Kidney glomerular epithelial cell (primary cell): ENCODE measurements around the gene ARF3.

Experiments used
- DNase-seq: peaks from one replicate; lab custom pipeline; 2025; lab: John Stamatoyannopoulos, UW

The ARF3 gene

DNA sequence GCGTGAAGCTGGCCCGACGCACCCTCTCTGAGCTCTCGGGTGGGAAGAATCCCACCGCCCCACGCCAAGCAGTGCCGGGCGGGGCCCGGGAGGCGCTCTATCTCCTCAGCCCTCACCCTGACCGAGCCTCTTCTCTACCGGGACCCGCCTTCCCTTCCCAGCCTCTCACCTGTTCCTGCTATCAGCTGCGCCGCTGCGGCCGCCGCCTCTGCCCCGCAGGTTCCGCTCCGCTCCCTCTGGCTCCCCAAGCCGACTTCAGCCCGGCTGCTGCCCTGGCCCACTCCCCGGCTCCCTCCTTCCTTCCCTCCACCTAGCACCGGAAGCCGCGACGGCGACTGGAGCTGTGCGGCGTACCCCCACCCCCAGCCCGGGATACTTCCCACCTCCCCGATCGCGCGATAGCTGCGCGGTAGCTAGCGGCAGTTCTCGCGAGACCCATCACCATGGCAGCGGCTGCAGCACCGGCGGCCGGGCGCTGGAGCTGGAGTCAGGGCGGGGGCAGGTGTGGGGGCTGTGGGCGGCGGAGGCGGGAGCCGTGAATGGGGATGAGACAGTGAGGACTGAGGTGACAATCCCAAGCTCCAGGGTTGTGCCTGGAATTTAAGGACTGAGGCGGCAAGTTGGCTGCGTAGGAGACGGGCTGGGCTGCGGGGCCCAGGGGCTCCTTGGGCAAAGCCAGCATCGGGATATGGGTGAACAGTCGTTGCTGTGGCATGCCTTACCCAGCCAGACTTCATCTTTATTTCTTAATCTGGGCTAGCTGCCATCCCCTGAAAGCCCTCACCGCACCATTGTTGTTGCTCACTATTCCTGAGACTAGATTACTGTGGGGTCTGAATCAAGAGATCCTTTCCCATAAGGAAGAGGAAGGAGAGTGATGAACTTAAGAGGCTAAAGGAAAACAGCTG is at the start of gene ARF3:
Gene ARF3 (minus strand): TSS at position 347 of the 908 bp plus-strand sequence. CDS start 16,392 bp downstream, outside the sequence.
- peak; percentile 90 for DNase-seq

DNA sequence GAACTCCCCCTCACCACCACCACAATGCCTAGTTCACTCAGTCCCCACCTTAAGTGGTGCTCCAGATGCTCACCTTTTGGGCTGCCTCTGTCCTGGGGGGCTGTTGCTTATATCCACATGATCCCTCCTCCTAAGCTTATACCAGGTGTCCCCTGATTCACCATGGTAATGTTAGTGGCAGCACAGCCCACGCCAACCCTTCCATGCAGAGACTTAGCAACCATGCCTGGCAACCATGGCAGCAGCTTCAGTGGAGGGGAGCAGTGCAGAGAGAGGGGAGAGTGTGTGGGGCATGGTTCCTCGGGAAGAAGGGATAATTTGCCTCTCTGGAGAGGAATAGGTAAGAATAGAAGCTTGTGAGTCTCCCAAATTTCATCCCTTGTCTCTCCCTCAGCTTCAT is 43.1 kb upstream of the ARF3 start:
- no peak for DNase-seq

GRCh38 chr12:48999371-49000131 is 42.3 kb upstream of the ARF3 start, which contains the start of gene DDN:
Gene DDN (minus strand): TSS chr12:48999375. CDS start chr12:48999287, 88 bp downstream.
- DNase-seq: no peak

DNA sequence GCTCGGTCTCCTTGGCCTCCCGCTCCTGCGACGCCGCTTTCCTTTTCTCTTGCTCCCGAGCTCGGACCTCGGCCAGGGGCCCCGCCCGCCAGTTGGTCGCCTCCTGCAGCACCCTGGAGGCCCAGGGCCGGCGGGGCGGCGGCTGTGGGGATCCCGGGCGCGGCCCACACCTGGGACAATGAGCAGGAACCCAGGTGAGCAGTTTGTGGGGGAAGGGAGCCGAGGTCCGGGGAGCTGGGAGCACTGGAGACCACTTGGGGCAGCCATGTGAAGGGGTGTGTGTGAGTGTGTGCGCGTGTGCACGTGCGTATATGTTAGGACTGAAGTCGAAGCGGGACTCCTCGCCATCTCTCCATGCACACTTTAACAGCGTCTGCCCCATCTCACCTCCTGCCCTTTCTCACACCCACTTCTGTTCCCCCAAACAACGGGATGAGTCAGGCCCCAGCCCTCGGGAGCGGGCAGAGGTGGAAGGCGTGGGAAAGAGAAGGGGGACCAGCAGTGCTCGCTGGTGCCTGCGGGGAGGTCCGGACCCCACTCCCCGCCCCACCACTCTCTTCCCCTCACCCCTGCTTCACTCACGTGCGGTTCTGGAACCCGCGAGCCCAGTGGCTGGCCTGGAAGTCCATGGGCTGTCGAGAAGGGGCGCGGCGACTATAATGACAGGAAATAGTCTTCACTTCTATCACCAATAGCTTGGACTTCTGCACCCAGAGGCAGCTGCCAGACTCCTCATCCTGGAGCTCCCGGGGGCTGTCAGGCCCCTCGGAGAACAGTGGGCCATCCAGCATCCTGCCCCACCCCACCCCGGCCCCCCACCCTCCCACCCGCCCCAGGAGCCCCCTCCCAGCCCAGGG is 41.4 kb upstream of the ARF3 start:
- no peak for DNase-seq

GRCh38 chr12:48997719-48998496 is 40.6 kb upstream of the ARF3 start:
- no peak for DNase-seq

DNA sequence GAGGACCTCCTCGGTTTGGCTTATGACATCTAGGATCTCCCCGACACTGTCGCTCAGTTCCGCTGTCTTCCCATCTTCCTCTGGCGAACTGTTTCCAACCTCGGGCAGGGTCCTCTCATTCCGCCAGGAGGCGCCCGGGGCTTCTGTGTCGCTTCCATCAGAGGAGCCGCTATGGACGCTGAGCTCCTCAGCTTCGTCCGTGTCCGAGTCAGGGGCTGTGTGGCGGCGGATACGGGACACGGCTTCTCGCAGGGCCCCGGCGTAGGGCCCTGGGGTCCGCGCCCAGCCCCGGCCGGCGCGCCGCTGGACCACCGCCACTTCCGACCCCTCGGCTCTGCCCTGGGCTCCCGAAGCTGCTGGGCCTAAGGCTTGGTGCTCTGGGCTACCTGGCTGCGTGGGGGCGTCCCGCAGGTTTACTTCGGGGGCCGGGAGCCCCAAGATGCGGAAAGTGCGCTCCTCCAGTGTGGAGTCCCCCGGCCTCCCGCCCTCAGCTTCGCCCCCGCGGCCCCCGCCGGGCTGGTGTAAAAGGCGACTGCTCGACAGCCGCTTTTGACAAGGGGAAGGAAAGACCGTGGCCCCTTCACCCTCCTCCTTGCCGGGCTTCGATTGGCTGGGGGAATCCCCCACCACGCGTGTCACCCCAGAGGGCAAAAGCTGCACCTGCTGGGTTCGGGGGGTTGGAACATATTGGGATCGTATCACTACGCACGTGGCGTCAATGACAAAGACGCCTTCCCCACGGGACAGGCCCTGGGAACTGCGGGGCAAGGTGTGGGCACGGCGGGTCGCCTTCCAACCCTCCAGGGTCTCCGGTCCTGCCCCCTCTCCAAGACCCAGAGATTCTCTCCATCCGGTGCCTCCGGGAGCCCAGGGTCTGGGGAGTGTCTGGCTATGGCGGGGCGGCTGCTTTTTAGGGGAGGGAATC is 39.8 kb upstream of the ARF3 start:
- no peak for DNase-seq

GRCh38 chr12:48995086-48995879 is 38.0 kb upstream of the ARF3 start:
- peak; percentile 73 for DNase-seq

GRCh38 chr12:48994224-48995085 is 37.2 kb upstream of the ARF3 start:
- no peak for DNase-seq

- DNase-seq: no peak
These were observed 36.5 kb upstream of the ARF3 start for GRCh38 chr12:48993787-48994186.

GRCh38 chr12:48991247-48992050 is 34.2 kb upstream of the ARF3 start:
- DNase-seq: no peak

DNA sequence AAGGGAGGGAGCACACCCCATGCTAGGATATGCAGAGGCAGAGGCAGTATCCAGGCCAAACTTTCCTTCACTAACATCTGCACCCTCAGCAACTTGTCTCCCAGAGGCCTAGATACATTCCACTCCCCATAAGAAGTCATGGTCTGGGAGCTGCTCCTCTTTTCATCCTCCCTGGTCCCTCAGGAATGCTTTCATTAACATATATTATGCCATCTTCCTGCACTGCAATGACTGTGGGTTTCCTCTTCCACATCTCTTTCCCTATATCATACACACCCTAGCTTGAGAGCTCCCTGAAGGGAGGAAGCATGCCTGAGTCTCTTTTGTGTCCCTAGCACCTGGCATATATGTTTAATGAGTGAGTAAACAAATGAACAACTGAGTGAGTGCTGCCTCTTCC is 33.3 kb upstream of the ARF3 start:
- no peak for DNase-seq

- DNase-seq: peak; percentile 32
These were observed 30.9 kb upstream of the ARF3 start for GRCh38 chr12:48988030-48988649.

- DNase-seq: no peak
These were observed 29.5 kb upstream of the ARF3 start for GRCh38 chr12:48986720-48987291.

- no peak for DNase-seq
These were observed 28.6 kb upstream of the ARF3 start for GRCh38 chr12:48985901-48986300.

GRCh38 chr12:48985475-48985897 is 28.2 kb upstream of the ARF3 start:
- DNase-seq: no peak

DNA sequence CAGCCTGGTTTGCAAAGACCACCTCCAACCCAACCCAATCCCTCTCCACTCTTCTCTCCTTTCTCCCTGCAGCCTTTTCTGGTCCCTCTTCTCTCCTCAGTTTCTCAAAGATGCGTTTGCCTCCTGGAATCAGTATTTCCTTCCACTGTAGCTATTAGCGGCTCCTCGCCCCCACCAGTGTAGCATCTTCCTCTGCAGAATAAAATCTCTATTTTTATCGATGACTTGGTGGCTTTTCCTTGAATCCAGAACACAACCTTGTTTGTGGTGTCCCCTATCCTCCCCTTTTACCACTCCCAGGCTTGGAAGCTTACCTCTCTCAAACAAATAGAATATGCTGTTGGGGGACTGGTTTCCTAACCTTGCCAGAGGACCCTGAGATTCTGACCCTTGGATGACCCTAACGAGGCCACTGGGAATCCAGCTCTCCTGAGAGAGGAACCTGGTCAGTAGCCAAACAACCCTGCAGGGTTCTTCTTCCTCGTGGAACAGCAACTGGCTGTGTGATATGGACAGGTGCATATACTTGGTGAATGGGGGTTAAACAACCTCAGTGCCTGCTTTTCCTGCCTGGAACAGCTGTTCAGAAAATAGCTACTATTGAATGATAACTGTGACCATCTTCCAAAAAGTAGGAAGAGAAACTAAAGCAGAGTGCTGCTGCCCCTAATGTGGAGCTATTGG is 25.3 kb upstream of the ARF3 start:
- no peak for DNase-seq
